HG02981 (cell line): ENCODE measurements around the gene DLGAP4.

Source experiments
- ATAC-seq: cut with Tn5 transposase; IDR thresholded peaks from one replicate; pipeline ENCODE4 v1.9.1; 2021; ENCODE audit warnings: mild to moderate bottlenecking, moderate library complexity; ENCODE audit not compliant: unreplicated experiment

Gene DLGAP4

GRCh38 chr20:36274181-36274841, 31.8 kb upstream of the DLGAP4 start:
- no peak for ATAC-seq

- ATAC-seq, result no peak
Measured at GRCh38 chr20:36275011-36275410, 31.1 kb upstream of the DLGAP4 start.

- no peak for ATAC-seq
Measured at GRCh38 chr20:36275441-36276189, 30.5 kb upstream of the DLGAP4 start.

GRCh38 chr20:36277546-36277945, 28.6 kb upstream of the DLGAP4 start:
- ATAC-seq, result no peak

GRCh38 chr20:36279362-36279761, 26.8 kb upstream of the DLGAP4 start:
- no peak for ATAC-seq

- ATAC-seq, result no peak
Measured at GRCh38 chr20:36279776-36280175, 26.4 kb upstream of the DLGAP4 start.

- ATAC-seq, result no peak
Measured at GRCh38 chr20:36281785-36282380, 24.3 kb upstream of the DLGAP4 start.

- no peak for ATAC-seq
Measured at GRCh38 chr20:36284751-36285150, 21.4 kb upstream of the DLGAP4 start.

- ATAC-seq, result no peak
Measured at GRCh38 chr20:36285746-36286447, 20.2 kb upstream of the DLGAP4 start.

- ATAC-seq, result no peak
Measured at GRCh38 chr20:36297656-36298055, 8.5 kb upstream of the DLGAP4 start.

GRCh38 chr20:36298061-36298460, 8.1 kb upstream of the DLGAP4 start:
- ATAC-seq, result no peak

- ATAC-seq, result no peak
Measured at GRCh38 chr20:36298795-36299339, 7.3 kb upstream of the DLGAP4 start.

GRCh38 chr20:36299459-36299858, 6.7 kb upstream of the DLGAP4 start:
- no peak for ATAC-seq

- ATAC-seq, result no peak
Measured at GRCh38 chr20:36301359-36302119, 4.6 kb upstream of the DLGAP4 start.

GRCh38 chr20:36303020-36303595, 3.0 kb upstream of the DLGAP4 start:
- no peak for ATAC-seq

- ATAC-seq, result no peak
Measured at GRCh38 chr20:36303831-36304230, 2.3 kb upstream of the DLGAP4 start.

- ATAC-seq, result no peak
Measured at GRCh38 chr20:36304786-36305495, 1.2 kb upstream of the DLGAP4 start.

GRCh38 chr20:36306553-36307411, 643 bp downstream of the DLGAP4 start:
- no peak for ATAC-seq
